Endothelial cell of umbilical vein (primary cell): ENCODE data around the gene CAMKMT. TPM values are rescaled to one million over a fixed set of nuclear protein-coding genes. Genes with fewer than 3 reads are reported as not detected.
A peak's percentile ranks its signal among the peaks of the same experiment; 100 is the strongest.

ENCODE experiments used
- BruUV-seq: library from RNA; stranded (reverse); fragments of 400-500 nt; replicated peaks from 2 replicates; lab custom pipeline; 2021; lab: Mats Ljungman, UMichigan
- CTCF ChIA-PET: fragments of 300-600, 350-600 bp; sonication (Branson Sonifier 250); formaldehyde crosslinking; loops from one replicate; lab custom pipeline; 2021; ENCODE audit warnings: antibody characterized with exemption, inconsistent platforms; lab: Charles Lee
- POLR2A ChIA-PET: fragments of 300-600, 350-600 bp; sonication (Branson Sonifier 250); formaldehyde crosslinking; loops from one replicate; lab custom pipeline; 2021; ENCODE audit warnings: antibody characterized with exemption, inconsistent platforms; lab: Charles Lee
- DNase-seq: peaks from one replicate; pipeline ENCODE4 v3.0.0-alpha.2; 2011; ENCODE audit warnings: low read depth, low spot score
- FAIRE-seq: peaks from 2 replicates; lab custom pipeline; 2011; peaks lifted over from hg19 to GRCh38; lab: Jason Lieb, UNC
- H2AFZ ChIP-seq: 2 replicates; pipeline ENCODE4 v1.6.0; 2012; ENCODE audit warnings: low read depth, low read length, control low read depth, inconsistent platforms
- H3K27ac ChIP-seq: 2 replicates; pipeline ENCODE4 v1.5.1; 2011; ENCODE audit warnings: low read depth, mild to moderate bottlenecking, control low read depth, low read length, moderate library complexity; ENCODE audit not compliant: insufficient read depth
- H3K27me3 ChIP-seq, 2 experiments: 2 replicates each; pipeline versions ENCODE4 v1.6.0 to v1.6.1; 2011; ENCODE audit warnings: low read length in 2 of 2, mixed read lengths in 1 of 2; ENCODE audit not compliant: control insufficient read depth in 2 of 2, insufficient read depth in 2 of 2
- H3K36me3 ChIP-seq, 2 experiments: 2 replicates in 1 of 2; 3 replicates in 1 of 2; pipeline ENCODE4 v1.5.1; 2011; ENCODE audit warnings: low read length in 2 of 2, mild to moderate bottlenecking in 1 of 2, moderate library complexity in 1 of 2; ENCODE audit not compliant: control insufficient read depth in 2 of 2, insufficient read depth in 2 of 2; ENCODE audit errors: extremely low read depth in 1 of 2
- H3K4me1 ChIP-seq: 3 replicates; pipeline ENCODE4 v1.5.1; 2011; ENCODE audit warnings: mild to moderate bottlenecking, low read length; ENCODE audit not compliant: control insufficient read depth, insufficient read depth; ENCODE audit errors: extremely low read depth
- H3K4me2 ChIP-seq: 2 replicates; pipeline ENCODE4 v1.6.1; 2011; ENCODE audit warnings: low read length, control low read depth, mixed read lengths; ENCODE audit not compliant: insufficient read depth
- H3K4me3 ChIP-seq, 3 experiments: fragments of 200-600 bp in 1 of 3; sonication (generic), shearing (Covaris generic) in 1 of 3; replicated peaks in 1 of 3; 2 replicates each; pipeline ENCODE4 v1.5.1; 2011 to 2016; ENCODE audit warnings: control low read depth in 3 of 3, low read length in 3 of 3, mild to moderate bottlenecking in 2 of 3, inconsistent platforms in 1 of 3, low read depth in 1 of 3, moderate library complexity in 1 of 3; ENCODE audit not compliant: insufficient read depth in 1 of 3
- H3K79me2 ChIP-seq: 2 replicates; pipeline ENCODE4 v1.6.0; 2012; ENCODE audit warnings: low read length, inconsistent platforms; ENCODE audit not compliant: control insufficient read depth, insufficient read depth
- H3K9ac ChIP-seq: replicated peaks from 2 replicates; pipeline ENCODE3; 2011; ENCODE audit warnings: low read length, control low read depth; ENCODE audit not compliant: insufficient read depth; ENCODE audit errors: extremely low read depth
- H3K9me1 ChIP-seq: replicated peaks from 3 replicates; pipeline ENCODE4 v1.6.0; 2011; ENCODE audit warnings: mild to moderate bottlenecking, low read length; ENCODE audit not compliant: control insufficient read depth, insufficient read depth; ENCODE audit errors: extremely low read depth
- H3K9me3 ChIP-seq: replicated peaks from 2 replicates; pipeline ENCODE4 v1.5.1; 2012; ENCODE audit warnings: low read length, inconsistent platforms; ENCODE audit not compliant: control insufficient read depth, insufficient read depth
- H4K20me1 ChIP-seq: replicated peaks from 2 replicates; pipeline ENCODE3; 2011; ENCODE audit warnings: mild to moderate bottlenecking, low read length; ENCODE audit not compliant: control insufficient read depth, insufficient read depth; ENCODE audit errors: extremely low read depth
- CTCF ChIP-seq, 2 donors: IDR thresholded peaks; 1 replicate in 1 of 2; 2 replicates in 1 of 2; pipeline ENCODE4 v1.5.1; 2011; ENCODE audit warnings: low read length in 2 of 2, mild to moderate bottlenecking in 2 of 2, moderate library complexity in 2 of 2, control low read depth in 1 of 2, inconsistent platforms in 1 of 2, low read depth in 1 of 2; ENCODE audit not compliant: insufficient read depth in 1 of 2; ENCODE audit errors: extremely low read depth in 1 of 2
- EZH2 ChIP-seq: IDR thresholded peaks from 2 replicates; pipeline ENCODE4 v1.6.1; 2012; ENCODE audit warnings: borderline replicate concordance, low read depth, mild to moderate bottlenecking, moderate library complexity, low read length, inconsistent platforms; ENCODE audit not compliant: severe bottlenecking
- FOS ChIP-seq: IDR thresholded peaks from 2 replicates; pipeline ENCODE4 v1.6.1; 2011; ENCODE audit warnings: mild to moderate bottlenecking, low read length, moderate library complexity, borderline replicate concordance; ENCODE audit not compliant: insufficient read depth
- GATA2 ChIP-seq: IDR thresholded peaks from 2 replicates; pipeline ENCODE4 v1.7.0; 2011; ENCODE audit warnings: low read depth, mild to moderate bottlenecking, moderate library complexity, mixed read lengths, low read length; ENCODE audit not compliant: insufficient read length, insufficient read depth
- JUN ChIP-seq: IDR thresholded peaks from 2 replicates; pipeline ENCODE4 v1.6.1; 2011; ENCODE audit warnings: borderline replicate concordance, low read depth; ENCODE audit not compliant: insufficient read length, insufficient read depth
- MAX ChIP-seq: IDR thresholded peaks from 2 replicates; pipeline ENCODE4 v1.6.1; 2011; ENCODE audit not compliant: insufficient read depth, insufficient read length
- MYC ChIP-seq: IDR thresholded peaks from one replicate; pipeline ENCODE4 v1.6.1; 2011; ENCODE audit warnings: mild to moderate bottlenecking, low read depth, low read length
- POLR2A ChIP-seq: IDR thresholded peaks from 2 replicates; pipeline ENCODE4 v1.6.1; 2012; ENCODE audit warnings: low read depth, mild to moderate bottlenecking, control low read depth, low read length
- POLR2AphosphoS5 ChIP-seq: IDR thresholded peaks from 2 replicates; pipeline ENCODE4 v1.6.1; 2012; ENCODE audit warnings: low read depth, mild to moderate bottlenecking, control low read depth, low read length, moderate library complexity; ENCODE audit not compliant: insufficient read depth
- dilution Hi-C: fragments of 300-500 bp; cut with MboI; formaldehyde crosslinking; loops from one replicate; pipeline ENCODE4 v1.15.0; 2019; ENCODE audit warnings: low sequenced_read_pairs; ENCODE audit not compliant: extremely low pct_ligation_motif_present
- intact Hi-C: fragments of 100-400 bp; cut with micrococcal nuclease; formaldehyde crosslinking; loops from one replicate; pipeline ENCODE4 v1.10.0; 2022
- polyA plus RNA-seq, 4 experiments: library from polyadenylated mRNA; depleted of rRNA in 3 of 4; stranded (reverse) in 3 of 4; unstranded in 1 of 4; fragments of >200 nt; gene quantifications; 2 replicates each; pipeline versions ENCODE4 v1.2.1 to v1.2.3, GENCODE V29; 2011 to 2012; ENCODE audit warnings: missing spikeins in 1 of 4
- total RNA-seq: library from RNA; stranded (reverse); gene quantifications from 2 replicates; pipeline ENCODE4 v1.2.3, GENCODE V29; 2021

Gene CAMKMT
- total and polyA plus RNA-seq, 2 donors (not counting 3 experiments of a cell fraction or from before 2014, with no cell fraction given): 4.1 to 10.7 TPM

- dilution Hi-C loops: no loop called here
- Histone ChIP-seq H3K27me3 (no peaks in the 10 kb centered on the region), H3K4me2 (peak overlapping the region; percentile 85), H3K4me1 (peaks cover 24% of the 10 kb centered on the region), H3K9me3 (no peaks in the 10 kb centered on the region), H3K79me2 (peaks cover 15% of the 10 kb centered on the region), H3K36me3 (no peaks in the 10 kb centered on the region), H3K9ac (peak overlapping the region; percentile 98), H3K27ac (peak overlapping the region; percentile 99), H4K20me1 (no peaks in the 10 kb centered on the region), H3K9me1 (no peaks in the 10 kb centered on the region), H2AFZ (peak overlapping the region; percentile 82), H3K4me3 (peak overlapping the region; percentile 59 to 89 (median 77))
- FAIRE-seq: no peak
- no peak for DNase-seq
- BruUV-seq: TSS peak; percentile 59
- POLR2A ChIA-PET: no interaction called here
- TF ChIP-seq POLR2AphosphoS5 (no peak), MAX (no peak), MYC (no peak), CTCF (IDR thresholded peaks at IDR 0.05; ENCODE audit: extremely low read depth in 1 of 2, insufficient read depth in 1 of 2, low read depth in 1 of 2, low read length in 2 of 2) (no peak), FOS (no peak), JUN (no peak), EZH2 (no peak), POLR2A (no peak), GATA2 (no peak)
- intact Hi-C loops: loop anchor here (1.0 to 10.0 kb wide), 4 partner anchors 129 to 444 kb away; partner anchors contain the start of gene PPM1B
- CTCF ChIA-PET: interaction anchor here (0.8 to 2.5 kb wide), 5 partner anchors 10 to 595 kb away, joined by 3 to 16 read pairs (median 5); no protein-coding TSS in a partner anchor
These were observed 908 bp upstream of the CAMKMT start for GRCh38 chr2:44360749-44361329.
